ENCODE measurements around the gene MICAL1.

GRCh38 chr6:109478222-109478805 lies 22.7 kb upstream of the MICAL1 start:
- TF ChIP-seq, protein P1, sequence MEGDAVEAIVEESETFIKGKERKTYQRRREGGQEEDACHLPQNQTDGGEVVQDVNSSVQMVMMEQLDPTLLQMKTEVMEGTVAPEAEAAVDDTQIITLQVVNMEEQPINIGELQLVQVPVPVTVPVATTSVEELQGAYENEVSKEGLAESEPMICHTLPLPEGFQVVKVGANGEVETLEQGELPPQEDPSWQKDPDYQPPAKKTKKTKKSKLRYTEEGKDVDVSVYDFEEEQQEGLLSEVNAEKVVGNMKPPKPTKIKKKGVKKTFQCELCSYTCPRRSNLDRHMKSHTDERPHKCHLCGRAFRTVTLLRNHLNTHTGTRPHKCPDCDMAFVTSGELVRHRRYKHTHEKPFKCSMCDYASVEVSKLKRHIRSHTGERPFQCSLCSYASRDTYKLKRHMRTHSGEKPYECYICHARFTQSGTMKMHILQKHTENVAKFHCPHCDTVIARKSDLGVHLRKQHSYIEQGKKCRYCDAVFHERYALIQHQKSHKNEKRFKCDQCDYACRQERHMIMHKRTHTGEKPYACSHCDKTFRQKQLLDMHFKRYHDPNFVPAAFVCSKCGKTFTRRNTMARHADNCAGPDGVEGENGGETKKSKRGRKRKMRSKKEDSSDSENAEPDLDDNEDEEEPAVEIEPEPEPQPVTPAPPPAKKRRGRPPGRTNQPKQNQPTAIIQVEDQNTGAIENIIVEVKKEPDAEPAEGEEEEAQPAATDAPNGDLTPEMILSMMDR (IDR thresholded peaks at IDR 0.05) = no peak
- no peak for TF ChIP-seq EZH2 (IDR thresholded peaks at IDR 0.05)

All from neural progenitor cell (in vitro differentiated cells).